Measurements from ENCODE around the gene VASN.

DNA sequence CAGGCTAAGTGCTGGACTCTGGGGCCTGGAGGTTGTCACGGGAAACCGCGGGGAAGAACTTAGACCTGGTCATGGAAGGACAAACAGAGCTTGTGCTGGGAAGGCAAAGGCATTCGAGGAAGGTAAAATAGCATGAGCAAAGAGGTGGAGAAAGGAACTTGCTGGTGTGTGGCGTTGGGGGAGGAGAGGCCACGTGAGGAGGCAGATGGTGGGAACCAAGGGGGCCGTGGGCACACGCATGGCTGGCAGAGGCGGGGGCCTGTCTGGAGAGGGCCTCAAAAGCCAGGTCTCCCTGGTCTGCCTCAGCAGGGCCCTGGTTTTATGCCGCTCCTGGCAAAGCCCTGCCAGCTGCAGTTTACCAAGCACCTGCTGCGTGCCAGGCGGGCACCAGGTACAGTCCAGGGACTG lies 29.4 kb downstream of the VASN start:
- TF ChIP-seq, protein P1, sequence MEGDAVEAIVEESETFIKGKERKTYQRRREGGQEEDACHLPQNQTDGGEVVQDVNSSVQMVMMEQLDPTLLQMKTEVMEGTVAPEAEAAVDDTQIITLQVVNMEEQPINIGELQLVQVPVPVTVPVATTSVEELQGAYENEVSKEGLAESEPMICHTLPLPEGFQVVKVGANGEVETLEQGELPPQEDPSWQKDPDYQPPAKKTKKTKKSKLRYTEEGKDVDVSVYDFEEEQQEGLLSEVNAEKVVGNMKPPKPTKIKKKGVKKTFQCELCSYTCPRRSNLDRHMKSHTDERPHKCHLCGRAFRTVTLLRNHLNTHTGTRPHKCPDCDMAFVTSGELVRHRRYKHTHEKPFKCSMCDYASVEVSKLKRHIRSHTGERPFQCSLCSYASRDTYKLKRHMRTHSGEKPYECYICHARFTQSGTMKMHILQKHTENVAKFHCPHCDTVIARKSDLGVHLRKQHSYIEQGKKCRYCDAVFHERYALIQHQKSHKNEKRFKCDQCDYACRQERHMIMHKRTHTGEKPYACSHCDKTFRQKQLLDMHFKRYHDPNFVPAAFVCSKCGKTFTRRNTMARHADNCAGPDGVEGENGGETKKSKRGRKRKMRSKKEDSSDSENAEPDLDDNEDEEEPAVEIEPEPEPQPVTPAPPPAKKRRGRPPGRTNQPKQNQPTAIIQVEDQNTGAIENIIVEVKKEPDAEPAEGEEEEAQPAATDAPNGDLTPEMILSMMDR (conservative IDR thresholded peaks at IDR 0.05), result no peak
- no peak for TF ChIP-seq EZH2 (IDR thresholded peaks at IDR 0.05; ENCODE audit: low read depth)
